Measurements from ENCODE around the gene AHCYL2.
"Not testable (repeated sequence)": the region's sequence is repeated elsewhere in the genome, so short reads cannot be mapped to it uniquely, and the experiment has no call there.

The AHCYL2 gene

DNA sequence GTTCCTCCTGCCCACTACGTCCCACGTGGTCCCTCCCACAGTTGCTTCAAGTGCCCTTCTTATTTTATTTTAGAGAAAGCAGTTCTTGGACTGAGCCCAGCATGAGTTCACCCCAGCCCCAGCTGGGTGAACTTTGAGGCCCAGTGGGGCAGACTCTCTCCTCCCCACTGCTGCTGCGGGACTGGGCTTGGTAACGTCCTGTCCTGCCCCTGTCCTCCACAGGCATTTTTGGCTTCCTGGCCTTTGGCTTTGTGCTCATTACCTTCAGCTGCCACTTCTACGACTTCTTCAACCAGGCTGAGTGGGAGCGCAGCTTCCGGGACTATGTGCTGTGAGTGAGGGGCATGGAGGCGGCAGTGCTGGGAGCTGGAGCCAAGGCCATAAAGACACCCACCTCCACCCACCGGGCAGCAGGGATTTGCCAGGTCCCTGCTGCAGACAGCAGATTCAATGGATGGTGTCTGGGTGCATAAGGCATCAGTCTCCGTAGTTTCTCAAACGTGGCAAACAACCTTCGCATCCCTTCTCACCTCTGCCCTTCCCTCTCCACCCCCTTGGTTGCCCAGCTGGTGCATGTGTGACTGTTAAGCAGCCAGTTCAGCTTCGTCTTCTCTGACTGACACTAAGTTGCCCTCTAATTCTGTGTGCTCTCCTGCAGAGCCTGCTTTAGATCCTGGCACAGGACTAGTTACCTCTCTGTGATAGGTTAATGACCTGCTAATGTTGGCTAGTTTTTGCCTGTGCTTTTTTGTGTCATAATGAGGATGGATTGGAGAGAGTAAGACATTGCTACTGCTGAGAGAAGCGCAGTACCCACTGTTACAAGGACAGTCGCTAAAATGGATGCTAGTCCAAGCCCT lies 15.5 kb upstream of the AHCYL2 start:
- DNase-seq = no peak

DNA sequence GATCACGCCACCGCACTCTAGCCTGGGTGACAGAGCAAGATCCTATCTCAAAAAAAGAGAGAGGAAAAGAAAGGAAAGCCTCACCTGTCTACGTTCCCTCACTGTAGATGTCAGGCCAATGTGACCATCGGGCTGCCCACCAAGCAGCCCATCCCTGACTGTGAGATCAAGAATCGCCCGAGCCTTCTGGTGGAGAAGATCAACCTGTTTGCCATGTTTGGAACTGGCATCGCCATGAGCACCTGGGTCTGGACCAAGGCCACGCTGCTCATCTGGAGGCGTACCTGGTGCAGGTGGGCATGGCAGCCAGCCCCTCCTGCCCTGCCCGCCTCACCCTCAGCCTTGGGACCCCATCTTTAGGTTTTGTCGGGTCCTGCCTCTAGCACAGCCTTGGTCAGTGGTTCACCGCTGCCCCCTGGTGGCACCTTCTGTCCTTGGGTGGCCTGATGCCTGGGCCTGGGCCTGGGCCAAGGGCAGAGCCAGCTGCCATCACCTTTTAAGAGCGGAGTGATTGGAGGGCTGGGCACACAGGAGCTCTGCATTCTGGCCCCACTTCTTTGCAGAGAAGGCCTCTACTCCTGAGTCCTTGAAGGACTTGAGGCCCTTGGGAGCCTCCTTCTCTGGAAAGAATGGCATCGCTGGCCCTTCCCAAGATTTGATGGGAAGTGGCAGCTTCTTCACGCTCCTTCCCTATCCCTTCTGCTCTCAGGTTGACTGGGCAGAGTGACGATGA lies 14.4 kb upstream of the AHCYL2 start:
- peak; percentile 48 to 67 for DNase-seq

GRCh38 chr7:129210989-129211312 lies 13.9 kb upstream of the AHCYL2 start:
- DNase-seq = no peak

DNA sequence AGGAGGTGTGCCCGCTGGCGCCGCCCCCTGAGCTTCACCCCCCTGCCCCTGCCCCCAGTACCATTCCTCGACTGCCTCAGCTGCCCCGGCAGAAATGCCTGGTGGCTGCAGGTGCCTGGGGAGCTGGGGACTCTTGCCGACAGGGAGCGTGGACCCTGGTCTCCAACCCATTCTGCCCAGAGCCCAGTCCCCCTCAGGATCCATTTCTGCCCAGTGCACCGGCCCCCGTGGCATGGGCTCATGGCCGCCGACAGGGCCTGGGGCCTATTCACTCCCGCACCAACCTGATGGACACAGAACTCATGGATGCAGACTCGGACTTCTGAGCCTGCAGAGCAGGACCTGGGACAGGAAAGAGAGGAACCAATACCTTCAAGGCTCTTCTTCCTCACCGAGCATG lies 12.7 kb upstream of the AHCYL2 start:
- no peak for DNase-seq

DNA sequence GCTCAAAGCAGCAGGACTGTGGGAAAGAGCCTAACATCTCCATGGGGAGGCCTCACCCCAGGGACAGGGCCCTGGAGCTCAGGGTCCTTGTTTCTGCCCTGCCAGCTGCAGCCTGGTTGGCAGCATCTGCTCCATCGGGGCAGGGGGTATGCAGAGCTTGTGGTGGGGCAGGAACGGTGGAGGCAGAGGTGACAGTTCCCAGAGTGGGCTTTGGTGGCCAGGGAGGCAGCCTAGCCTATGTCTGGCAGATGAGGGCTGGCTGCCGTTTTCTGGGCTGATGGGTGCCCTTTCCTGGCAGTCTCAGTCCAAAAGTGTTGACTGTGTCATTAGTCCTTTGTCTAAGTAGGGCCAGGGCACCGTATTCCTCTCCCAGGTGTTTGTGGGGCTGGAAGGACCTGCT lies 12.2 kb upstream of the AHCYL2 start:
- no peak for DNase-seq

GRCh38 chr7:129213828-129214227 lies 11.0 kb upstream of the AHCYL2 start:
- no peak for DNase-seq

DNA sequence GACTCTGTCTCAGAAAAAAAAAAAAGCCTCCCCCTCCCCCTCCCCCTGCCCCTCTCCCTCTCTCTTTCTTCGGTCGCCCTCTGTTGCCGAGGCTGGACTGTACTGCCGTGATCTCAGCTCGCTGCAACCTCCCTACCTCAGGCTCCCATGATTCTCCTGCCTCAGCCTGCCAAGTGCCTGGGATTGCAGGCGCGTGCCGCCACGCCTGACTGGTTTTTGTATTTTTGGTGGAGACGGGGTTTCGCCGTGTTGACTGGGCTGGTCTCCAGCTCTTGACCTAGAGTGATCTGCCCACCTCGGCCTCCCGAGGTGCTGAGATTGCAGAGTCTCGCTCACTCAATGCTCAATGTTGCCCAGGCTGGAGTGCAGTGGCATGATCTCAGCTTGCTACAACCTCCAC lies 9.1 kb upstream of the AHCYL2 start:
- not testable (repeated sequence) for DNase-seq

- DNase-seq = not testable (repeated sequence)
Measured at GRCh38 chr7:129216101-129216715, 8.6 kb upstream of the AHCYL2 start.

- DNase-seq = not testable (repeated sequence)
Measured at GRCh38 chr7:129216821-129217416, 7.9 kb upstream of the AHCYL2 start.

DNA sequence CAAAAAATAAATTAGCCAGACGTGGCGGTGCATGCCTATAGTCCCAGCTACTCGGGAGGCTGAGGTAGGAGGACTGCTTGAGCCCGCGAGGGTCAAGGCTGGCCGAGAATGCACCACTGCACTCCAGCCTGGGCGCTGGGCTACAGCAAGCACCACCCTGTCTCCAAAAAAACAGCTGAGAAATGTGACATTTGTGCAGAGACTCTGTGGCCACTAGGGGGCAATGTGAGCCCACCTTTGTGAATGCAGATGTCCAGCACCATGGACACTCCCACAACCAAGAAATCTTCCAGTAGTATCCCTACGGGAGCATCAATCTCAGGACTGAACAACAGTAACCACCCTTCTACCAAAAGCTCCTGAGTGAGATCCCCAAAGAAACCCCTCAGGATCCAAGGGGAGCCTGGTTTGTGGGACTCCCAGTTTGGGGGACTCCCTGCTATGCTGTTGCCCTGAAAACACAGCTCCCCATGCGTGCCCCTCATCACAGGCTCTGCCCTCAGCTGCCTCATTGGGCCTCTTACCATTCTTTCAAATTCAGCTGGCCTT lies 6.2 kb upstream of the AHCYL2 start:
- DNase-seq = peak; percentile 77 to 82

DNA sequence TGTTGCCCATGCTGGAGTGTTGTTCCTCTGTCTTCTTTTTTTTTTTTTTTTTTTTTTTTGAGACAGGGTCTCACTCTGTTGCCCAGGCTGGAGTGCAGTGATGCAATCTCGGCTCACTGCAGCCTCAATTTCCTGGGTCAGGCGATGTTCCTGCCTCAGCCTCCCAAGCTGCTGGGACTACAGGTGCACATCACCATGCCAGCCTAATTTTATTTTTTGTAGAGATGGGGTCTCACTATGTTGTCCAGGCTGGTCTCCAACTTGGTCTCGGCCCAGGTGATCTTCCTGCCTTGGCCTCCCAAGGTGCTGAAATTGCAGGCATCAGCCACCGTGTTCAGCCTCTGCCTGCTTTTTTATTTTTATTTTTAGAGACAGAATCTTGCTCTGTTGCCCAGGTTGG lies 5.7 kb upstream of the AHCYL2 start:
- not testable (repeated sequence) for DNase-seq

DNA sequence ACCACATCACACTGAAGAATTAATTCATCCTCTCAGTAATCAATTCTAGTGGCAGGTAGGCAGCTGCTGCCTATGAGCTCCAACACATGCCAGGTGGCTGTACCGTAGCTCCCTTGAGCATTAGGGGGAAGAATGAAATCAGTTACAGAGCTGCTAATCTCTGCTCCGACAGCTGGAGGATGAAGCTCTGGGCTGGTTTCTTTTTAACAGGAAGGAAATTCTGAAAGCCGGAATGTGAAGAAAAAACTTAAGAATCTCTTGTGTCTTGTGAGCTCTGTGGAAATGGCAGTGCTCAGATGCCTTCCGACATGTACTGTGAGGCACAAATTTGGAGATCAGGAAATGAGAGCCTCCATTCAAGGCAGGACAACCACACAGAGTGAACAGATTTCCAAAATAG lies 2.8 kb upstream of the AHCYL2 start:
- no peak for DNase-seq

DNA sequence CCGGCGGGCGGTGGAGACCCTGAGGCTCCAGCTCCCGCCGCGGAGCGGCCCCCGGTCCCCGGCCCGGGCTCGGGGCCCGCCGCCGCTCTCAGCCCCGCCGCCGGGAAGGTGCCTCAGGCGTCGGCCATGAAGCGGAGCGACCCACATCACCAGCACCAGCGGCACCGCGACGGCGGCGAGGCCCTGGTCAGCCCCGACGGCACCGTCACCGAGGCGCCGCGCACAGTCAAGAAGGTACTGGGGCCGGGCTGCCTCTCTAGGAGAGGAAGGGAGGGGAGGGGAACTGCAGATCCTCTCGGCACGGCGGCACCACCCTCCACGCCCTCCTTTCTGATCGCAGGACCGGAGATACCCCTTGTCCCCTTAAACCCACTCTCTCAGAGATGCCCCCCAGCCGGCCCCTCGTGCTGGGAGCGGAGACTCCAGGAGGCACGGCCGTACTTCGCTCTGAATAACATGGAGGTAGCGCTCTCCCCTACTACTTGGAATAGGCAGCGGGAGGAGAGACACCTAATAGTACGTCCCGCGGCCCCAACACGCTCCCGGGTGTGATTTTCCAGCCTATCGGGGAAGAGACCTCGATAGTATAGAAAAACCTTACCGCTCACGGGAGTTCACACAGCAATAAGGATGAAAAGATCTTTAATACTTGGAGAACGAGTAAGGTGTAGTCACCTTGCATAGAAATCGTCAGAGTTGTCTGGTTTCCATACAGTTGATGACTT lies 538 bp downstream of the AHCYL2 start:
- peak; percentile 54 to 57 for DNase-seq

DNA sequence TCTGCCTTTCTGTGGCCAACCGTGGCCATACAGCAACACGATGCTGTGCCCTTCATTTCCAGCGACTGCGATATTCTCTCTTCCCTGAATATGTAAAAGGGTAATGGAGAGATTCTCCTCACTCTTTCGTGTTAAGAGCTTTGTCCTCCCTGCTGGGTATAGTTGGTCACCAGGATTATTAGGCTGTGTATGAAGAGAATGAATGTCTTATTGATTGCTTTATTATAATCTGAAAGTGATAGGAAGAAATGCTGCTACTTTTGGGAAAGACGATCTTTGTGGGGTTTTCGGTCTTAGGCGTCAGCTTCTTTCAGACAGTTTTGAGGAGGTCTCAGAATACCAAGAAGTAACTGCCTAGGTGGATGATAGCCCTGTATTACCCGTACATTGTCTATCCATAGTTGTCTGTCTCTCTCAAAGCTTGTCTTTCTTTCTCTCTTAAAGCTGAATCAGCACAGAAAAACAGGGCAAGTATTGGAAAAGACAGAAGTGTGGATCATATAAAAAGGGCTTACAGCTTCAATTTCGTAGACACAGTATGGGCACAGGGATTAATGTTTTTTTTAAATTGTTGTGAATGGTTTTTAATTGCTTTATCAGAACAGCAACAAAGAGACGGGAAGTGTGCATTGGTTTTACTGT lies 1.2 kb downstream of the AHCYL2 start:
- DNase-seq = no peak

- no peak for DNase-seq
Measured at GRCh38 chr7:129227646-129228578, 3.1 kb downstream of the AHCYL2 start.

DNA sequence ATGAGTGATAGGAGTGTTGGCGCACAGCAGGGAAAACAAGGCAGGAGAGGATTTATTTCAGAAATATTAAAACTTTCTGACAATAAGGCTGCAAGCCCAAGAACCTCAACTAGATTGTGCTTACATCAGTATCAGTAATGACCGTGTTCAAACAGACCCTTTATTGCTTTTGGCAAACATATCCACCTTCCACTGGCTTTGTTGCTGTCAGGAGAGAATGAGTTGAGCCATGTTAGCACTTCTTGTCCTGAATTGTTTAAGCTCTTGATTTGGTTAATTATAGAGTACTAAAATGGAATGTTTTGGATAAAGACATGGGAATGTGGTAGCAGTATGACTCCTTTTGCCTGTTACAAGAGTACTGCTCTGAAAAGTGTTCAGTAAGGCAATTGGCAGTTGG lies 3.8 kb downstream of the AHCYL2 start:
- DNase-seq = no peak

DNA sequence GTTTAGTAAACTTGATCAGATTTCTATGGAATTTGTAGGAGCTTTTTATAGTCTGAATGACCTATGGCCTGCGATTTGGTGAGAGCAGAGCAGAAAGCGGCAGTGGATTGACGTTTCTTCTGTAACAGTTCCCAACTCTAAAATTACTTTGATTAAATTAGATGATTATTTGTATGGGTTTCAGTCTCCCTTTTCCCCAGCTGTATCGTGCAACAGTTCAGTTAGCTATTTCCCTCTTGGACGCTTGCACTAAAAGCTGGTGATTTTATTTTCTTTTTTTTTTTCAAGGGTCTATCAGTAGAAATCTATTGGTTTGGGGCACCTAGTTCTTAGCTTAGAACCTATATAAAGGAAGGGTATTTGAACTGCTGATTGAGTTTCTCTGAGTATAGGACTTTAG lies 6.8 kb downstream of the AHCYL2 start:
- no peak for DNase-seq

GRCh38 chr7:129238546-129238945 lies 13.7 kb downstream of the AHCYL2 start:
- DNase-seq = no peak

- no peak for DNase-seq
Measured at GRCh38 chr7:129240119-129240820, 15.4 kb downstream of the AHCYL2 start.

DNA sequence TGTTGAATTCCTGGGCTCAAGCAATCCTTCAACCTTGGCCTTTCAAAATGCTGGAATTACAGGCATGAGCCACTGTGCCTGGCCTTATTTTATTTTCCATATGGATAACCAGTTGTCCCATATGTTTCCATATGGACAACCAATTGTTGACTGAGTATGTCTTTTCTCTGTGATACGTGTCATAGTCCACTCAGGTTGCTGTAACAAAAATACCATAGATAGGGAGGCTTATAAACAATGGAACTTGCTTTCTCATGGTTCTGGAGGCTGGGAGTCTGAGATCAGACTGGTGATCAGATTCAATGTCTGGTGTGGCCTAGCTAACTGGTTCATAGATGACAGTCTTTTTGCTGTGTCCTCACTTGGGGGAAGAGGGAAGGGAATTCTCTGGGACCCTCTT lies 19.4 kb downstream of the AHCYL2 start:
- DNase-seq = no peak
